ENCODE measurements around the gene QRICH1.

- no peak for TF ChIP-seq CTCF (conservative IDR thresholded peaks at IDR 0.05)
- no peak for TF ChIP-seq EZH2 (IDR thresholded peaks at IDR 0.05; ENCODE audit: low read depth)
Measured at GRCh38 chr3:48997714-48998637, 95.9 kb downstream of the QRICH1 start.
